ENCODE measurements around the gene C19orf81.

C19orf81 gene

GRCh38 chr19:50702158-50702870 is 53.1 kb downstream of the C19orf81 start:
- no peak overlapping the region for H3K4me3 ChIP-seq (ENCODE audit: low read length)
- DNase-seq (ENCODE audit: low read depth, low spot score) = no peak

- no peak for DNase-seq (ENCODE audit: low read depth, low spot score)
- H3K4me3 ChIP-seq (ENCODE audit: low read length) = no peak overlapping the region
Measured at GRCh38 chr19:50702871-50703829, 53.9 kb downstream of the C19orf81 start.

GRCh38 chr19:50703915-50704796 is 54.9 kb downstream of the C19orf81 start:
- DNase-seq (ENCODE audit: low read depth, low spot score) = no peak
- no peak overlapping the region for H3K4me3 ChIP-seq (ENCODE audit: low read length)

- H3K4me3 ChIP-seq (ENCODE audit: low read length) = no peak overlapping the region
- DNase-seq (ENCODE audit: low read depth, low spot score) = peak; percentile 71
Measured at GRCh38 chr19:50705422-50706019, 56.3 kb downstream of the C19orf81 start.

GRCh38 chr19:50706387-50706786 is 57.1 kb downstream of the C19orf81 start:
- no peak for DNase-seq (ENCODE audit: low read depth, low spot score)
- H3K4me3 ChIP-seq (ENCODE audit: low read length) = no peak overlapping the region

- no peak for DNase-seq (ENCODE audit: low read depth, low spot score)
- H3K4me3 ChIP-seq (ENCODE audit: low read length) = no peak overlapping the region
Measured at GRCh38 chr19:50708179-50708879, 59.1 kb downstream of the C19orf81 start.
